Occipital lobe (tissue), 2 donors: ENCODE data around the gene DNM3. TPM values are rescaled to one million over a fixed set of nuclear protein-coding genes. Genes with fewer than 3 reads are reported as not detected.
"Not testable (repeated sequence)": the region's sequence is repeated elsewhere in the genome, so short reads cannot be mapped to it uniquely, and the experiment has no call there.

Experiments used
- DNase-seq: peaks from one replicate; lab custom pipeline; 2025; lab: John Stamatoyannopoulos, UW
- total RNA-seq: library from RNA; depleted of rRNA; stranded (reverse); fragments of >200 nt; gene quantifications from one replicate; pipeline ENCODE4 v1.2.3, GENCODE V29; 2014

The DNM3 gene
- total RNA-seq, 1 donor from 2014 or later = 115 TPM

DNA sequence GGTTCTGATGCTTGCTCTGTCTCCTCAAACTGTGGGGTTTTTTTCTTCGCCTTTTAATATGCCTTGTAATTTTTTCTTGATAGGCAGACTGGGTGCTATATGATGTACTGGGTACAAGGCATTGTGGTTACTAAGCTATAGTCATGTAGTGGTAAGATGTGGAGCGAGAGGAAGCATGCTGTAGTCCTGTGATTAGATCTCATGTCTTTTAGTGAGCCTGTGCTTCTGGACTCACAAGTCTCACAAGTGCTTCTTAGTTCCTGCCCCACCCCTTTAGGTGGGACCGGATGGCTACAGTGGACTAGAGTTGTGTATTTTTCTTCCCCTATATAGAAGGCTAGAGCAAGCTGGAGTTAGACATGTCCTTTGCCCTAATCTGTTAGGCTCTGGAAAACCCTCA is 178.7 kb downstream of the DNM3 start:
- DNase-seq = no peak

DNA sequence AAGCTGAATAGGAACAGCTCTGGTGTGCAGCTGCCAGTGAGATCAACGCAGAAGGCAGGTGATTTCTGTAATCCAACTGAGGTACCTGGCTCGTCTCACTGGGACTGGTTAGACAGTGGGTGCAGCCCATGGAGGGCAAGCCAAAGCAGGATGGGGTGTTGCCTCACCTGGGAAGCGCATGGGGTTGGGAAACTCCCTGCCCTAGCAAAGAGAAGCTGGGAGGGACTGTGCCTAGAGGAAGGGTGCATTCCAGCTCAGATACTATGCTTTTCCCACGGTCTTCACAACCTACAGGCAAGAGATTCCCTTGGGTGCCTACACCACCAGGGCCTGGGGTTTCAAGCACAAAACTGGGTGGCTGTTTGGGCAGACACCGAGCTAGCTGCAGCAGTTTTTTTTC is 183.2 kb downstream of the DNM3 start:
- DNase-seq = no peak

DNA sequence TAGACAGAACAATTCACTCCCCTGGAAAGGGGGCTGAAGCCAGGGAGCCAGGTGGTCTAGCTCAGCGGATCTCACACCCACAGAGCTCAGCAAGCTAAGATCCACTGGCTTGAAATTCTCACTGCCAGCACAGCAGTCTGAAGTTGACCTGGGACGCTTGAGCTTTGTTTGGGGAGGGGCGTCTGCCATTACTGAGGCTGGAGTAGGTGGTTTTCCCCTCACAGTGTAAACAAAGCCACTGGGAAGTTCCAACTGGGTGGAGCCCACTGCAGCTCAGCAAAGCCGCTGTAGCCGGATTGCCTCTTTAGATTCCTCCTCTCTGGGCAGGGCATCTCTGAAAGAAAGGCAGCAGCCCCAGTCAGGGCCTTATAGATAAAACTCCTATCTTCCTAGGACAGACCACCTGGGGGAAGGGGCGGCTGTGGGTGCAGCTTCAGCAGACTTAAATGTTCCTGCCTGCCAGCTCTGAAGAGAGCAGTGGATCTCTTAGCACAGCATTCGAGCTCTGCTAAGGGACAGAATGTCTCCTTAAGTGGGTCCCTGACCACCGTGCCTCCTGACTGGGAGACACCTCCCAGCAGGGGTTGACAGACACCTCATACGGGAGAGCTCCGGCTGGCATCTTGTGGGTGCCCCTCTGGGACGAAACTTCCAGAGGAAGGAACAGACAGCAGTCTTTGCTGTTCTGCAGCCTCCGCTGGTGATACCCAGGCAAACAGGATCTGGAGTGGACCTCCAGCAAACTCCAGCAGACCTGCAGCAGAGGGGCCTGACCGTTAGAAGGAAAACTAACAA is 183.8 kb downstream of the DNM3 start:
- not testable (repeated sequence) for DNase-seq

DNA sequence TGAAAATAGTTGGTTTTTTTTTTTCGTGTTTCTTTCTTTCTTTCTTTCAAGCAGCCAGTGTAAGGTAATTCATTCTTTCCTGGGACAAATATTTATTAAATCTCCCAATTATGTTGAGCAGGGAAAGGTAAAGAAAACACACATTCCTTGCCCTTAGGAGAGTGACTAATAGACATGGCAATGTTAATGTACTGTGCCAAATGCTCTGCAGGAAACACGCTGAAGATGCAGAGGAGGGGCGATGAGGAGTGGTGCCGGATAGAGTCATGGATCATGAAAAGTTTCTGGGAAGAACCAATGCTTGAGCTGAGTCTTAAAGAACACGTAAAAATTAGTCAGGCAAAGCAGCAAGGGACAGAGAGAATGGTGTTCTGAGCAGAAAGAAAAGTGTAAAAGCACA is 199.2 kb downstream of the DNM3 start:
- DNase-seq = no peak

DNA sequence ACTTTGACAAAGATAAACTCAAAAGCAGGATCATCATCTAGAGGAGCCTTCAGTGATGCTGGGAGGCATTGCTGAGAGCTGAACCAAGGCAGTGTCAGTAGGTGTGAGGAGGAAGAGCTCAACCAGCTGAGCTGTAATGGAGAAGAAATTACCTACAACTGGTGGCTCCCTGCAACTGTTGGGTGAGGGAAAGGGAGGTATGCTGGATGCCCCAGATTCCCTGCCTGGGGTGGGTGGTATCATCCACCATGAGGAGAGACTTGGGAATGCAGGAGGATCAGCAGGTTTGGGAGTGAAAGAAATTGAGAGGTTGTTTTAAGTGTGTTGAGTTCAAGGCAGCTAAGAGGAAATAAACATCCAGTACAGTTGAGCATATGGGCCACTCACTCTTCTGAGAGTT is 199.8 kb downstream of the DNM3 start:
- no peak for DNase-seq

DNA sequence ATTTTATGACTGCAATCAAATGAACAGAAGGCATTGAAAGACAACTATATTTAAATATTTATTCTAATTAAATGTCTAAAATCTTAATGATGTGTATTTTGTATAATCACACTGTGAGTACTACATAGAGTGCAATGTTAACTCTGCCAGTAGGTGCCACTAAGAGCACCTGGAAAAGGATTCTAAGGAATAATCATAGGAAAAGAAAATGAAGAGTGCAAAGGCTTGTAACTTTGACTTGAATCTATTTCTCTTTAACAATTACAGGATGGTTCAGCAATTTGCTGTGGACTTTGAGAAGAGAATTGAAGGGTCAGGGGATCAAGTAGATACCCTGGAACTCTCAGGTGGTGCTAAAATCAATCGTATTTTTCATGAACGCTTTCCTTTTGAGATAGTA is 200.4 kb downstream of the DNM3 start:
- no peak for DNase-seq

DNA sequence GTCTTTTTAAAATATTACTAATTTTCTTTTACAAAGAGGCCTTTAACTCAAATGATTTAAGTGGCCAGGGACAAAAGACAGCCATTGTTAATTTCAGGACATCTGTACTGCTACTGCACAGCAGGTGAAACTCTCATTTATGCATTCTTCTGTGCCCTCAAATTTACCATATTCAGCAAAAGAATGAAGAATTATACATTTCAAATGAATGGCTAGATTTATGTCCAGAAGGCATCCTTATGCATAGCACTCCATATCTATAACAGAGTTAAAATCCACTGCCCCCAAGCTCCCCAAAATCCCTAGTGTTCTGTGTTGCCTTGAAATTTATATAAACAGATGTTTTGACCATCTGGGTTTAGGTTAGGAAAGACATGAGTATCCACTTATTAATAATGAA is 202.6 kb downstream of the DNM3 start:
- DNase-seq = no peak

DNA sequence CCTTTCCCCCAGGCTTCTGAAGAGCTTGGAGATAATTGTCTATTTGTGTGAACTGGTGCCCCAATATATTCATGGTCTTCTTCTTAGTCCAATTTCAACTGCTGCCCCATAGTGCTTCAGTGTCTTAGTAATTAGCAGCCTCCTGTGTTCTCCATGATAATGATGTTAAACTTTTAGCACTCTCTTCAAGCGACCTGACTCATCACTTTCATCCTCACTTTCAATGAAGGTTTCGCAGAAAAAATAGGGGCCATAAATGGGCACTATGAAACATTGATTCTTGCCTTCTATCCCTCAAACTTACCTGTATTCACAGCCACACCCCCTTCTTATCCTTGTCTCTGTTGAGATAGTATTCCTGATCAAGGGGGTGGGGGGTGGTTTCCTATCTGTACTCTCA is 210.6 kb downstream of the DNM3 start:
- DNase-seq = no peak

DNA sequence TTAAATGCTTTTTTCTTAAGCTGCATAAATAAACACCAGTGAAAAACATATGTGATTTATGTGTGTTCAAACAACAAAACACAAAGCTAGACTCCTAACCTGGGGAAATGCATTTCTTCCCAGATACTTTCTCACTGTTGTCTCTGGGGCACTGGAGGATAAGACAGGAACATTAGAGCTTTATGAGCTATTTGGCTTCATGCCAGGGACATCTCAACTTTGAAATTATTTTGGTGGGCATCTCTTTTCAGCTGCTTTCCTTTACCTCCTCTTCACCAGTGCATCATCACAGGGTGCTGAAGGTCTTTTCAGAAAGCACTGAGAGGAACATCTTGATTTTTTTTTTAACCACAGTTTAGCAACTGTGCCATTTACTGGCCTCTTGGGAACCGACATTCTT is 212.9 kb downstream of the DNM3 start:
- no peak for DNase-seq

DNA sequence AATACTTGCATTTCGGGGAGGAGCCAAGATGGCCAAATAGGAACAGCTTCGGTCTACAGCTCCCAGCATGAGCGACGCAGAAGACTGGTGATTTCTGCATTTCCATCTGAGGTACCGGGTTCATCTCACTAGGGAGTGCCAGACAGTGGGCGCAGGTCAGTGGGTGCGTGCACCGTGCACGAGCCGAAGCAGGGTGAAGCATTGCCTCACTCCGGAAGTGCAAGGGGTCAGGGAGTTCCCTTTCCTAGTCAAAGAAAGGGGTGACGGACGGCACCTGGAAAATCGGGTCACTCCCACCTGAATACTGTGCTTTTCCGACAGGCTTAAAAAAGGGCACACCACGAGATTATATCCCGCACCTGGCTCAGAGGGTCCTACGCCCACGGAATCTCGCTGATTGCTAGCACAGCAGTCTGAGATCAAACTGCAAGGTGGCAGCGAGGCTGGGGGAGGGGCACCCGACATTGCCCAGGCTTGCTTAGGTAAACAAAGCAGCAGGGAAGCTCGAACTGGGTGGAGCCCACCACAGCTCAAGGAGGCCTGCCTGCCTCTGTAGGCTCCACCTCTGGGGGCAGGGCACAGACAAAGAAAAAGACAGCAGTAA is 214.6 kb downstream of the DNM3 start:
- not testable (repeated sequence) for DNase-seq

DNA sequence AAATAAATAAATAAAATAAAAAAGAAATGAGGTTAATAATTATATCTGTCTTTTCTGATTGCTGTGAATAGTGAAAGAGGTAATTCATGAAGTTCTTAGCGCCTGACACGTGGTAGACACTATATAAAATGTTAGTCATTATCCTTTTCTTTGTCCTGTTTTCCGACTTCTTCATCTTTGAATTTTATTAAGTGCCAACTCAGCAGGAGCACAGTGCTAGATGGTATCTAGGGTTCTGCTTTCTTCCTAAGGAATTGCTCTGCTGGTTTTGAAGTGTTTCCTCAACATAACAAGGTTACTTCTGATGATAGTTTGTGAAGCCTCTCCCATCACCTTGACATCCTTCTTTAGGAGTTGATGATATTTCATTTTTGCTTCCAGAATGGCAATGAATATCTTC is 227.0 kb downstream of the DNM3 start:
- DNase-seq = no peak

DNA sequence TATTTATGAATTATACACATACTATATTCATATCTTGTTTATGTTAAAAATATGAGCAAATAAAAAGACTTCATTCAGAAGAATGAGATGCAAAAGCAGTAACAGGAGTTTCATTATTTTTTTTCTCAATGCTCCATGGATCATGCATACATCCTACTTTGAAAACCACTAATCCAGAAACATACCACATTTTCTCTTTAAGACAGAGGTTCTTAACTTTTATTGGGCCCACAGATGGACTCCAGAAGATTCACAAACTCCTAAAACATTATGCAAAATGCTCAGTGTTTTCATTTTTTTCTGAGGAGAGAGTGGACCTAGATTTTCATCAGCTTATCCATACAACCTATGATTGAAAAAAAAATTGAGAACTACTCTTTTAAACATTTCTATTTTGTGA is 227.8 kb downstream of the DNM3 start:
- no peak for DNase-seq

DNA sequence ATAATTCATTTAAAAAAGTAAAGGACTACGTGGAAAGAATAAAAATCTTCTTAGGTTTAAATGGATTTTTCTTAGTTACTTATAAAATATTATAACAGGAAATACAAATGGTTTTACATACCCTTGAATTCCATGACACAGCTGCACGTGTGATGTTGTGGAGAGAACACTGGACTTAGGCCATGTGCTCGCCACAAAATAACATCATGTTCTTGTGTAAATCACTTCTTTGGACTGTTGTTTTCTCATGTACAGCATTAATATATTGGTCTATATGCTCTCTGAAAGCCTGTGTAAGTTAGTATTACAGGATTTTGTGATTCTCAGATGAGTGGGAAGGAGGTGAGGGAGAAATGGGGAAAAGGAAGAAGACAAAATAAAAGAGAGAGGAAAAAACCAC is 228.2 kb downstream of the DNM3 start:
- no peak for DNase-seq

DNA sequence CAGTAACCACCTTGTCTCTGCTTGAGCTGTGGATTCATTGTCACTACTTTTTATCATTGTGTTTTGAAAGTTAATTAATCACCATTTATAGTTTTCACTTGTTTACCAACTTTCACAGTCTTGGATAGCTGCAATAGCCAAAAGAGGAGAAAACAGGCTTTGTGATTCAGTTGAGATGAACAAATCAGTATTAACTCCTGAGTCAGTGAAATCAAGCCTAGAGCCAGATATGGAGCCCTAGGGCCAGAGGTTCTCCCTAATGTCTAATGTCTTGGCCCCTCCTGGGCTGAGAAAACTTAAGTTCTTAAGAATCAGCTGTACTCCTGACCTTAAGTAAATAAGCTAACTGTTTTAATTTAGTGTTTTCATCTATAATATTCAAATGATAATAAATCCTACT is 228.8 kb downstream of the DNM3 start:
- no peak for DNase-seq

DNA sequence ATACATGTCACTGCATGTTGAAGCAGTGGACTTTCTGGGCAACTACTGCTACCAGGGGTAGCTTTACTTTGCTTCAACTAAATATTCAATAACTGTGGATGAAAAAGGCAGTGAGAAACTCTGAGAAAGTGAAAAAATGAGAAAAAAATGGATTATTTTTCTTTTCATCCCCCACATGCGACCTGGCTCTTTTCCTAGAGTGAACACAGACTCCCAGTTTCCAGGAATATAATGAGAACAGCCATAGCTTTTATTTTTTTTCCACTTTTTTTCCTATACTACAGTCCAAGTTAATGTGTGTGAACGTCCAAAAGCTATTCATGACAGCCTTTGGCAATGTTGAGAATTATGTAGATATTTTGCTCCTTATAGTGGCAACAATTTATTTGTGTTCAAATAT is 230.4 kb downstream of the DNM3 start:
- DNase-seq = no peak

DNA sequence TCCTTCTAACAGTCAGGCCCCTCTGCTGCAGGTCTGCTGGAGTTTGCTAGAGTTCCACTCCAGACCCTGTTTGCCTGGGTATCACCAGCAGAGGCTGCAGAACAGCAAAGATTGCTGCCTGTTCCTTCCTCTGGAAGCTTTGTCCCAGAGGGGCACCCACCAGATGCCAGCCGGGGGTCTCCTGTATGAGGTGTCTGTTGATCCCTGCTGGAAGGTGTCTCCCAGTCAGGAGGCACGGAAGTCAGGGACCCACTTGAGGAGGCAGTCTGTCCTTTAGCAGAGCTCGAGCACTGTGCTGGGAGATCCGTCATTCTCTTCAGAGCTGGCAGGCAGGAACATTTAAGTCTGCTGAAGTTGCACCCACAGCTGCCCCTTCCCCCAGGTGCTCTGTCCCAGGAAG is 238.6 kb downstream of the DNM3 start:
- not testable (repeated sequence) for DNase-seq

DNA sequence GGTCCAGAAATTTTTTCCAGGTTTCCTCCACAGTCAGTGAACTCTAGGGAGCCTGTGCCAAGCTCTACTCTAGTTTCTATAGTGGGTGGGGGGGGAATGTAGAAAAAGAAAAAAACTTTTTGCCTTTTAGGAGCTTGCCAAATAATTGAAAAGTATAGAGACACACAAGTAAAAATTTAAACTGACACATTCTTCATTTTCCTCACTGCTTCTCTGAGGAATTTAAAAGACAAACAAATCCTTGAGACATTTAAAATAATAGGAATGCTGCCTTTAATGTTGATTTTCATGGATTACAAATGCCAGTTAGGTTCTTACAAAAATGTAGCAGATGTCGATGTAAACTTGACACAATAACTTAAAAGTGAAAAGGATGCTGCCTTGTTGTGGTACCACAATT is 241.9 kb downstream of the DNM3 start:
- DNase-seq = no peak

DNA sequence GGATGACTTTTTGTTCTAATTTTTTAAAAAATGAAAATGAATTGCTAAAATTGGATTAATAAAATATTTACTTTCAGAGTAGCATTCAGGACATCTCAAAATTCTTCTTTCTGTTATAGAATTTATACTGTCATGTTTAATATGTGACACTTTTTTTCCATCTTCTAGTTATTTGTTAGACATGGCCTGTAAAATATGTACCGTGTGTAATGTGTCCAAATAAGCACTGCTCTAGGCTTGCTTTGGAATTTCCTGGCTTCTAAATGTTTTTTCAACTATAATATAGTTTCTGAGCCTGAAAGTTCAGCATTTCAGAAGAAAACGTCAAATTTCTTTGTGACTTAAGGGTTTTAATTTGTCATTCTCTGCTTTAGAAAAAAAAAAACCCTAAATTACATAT is 243.6 kb downstream of the DNM3 start:
- no peak for DNase-seq

DNA sequence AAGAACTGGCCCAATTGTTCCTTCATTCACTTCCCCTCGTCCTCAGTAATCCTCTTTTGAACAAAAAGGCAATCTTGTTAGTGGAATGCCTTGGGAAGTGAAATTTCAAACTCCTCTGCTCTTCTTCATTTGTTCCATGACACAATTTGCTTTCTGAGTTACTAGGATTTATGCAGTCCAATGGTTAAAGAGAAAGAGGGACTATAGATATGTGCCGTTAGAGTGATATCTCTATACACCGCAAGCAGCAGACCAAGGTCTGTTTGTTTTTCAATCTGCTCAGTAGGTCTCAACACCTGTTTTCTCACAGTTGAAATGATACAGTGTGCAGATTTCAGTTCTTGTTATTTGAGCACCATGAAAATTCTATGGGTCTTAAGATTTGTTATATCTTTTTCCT is 244.0 kb downstream of the DNM3 start:
- DNase-seq = no peak

DNA sequence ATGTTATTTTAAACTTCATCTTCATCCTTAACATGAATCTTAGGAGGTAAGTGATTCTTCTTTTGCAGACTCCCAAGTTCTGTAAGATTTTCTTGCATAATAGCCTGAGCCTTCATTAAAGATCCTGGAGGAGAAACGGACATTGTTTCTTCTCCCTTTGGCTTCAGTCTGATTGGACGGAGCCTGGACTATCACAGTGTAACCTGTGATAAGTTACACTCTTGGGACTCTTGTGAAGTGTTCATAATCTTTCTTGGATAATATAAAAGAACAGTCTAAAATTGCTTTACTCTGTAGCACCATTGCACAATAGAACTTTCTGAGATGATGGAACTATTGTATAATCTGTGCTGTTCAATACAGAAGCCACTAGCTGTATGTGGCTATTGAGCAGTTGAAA is 244.8 kb downstream of the DNM3 start:
- DNase-seq = no peak

DNA sequence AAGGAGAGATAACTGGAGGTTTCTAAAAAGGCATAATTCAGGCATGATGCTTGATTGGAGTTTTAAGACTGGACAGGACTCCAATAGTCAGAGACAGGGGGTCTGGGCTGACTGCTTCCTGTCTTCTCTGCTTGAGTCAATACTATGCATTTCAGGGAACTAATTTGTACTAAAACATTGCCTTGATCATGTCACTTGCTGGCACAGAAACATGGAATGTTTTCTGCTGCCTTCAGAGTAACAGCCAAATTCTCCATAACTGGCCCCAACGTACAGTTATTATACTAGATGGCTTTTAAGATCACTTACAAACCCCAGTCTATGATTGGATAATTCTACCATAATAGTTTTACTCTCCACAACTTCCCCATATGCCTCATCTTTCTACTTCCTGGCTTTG is 247.0 kb downstream of the DNM3 start:
- no peak for DNase-seq

DNA sequence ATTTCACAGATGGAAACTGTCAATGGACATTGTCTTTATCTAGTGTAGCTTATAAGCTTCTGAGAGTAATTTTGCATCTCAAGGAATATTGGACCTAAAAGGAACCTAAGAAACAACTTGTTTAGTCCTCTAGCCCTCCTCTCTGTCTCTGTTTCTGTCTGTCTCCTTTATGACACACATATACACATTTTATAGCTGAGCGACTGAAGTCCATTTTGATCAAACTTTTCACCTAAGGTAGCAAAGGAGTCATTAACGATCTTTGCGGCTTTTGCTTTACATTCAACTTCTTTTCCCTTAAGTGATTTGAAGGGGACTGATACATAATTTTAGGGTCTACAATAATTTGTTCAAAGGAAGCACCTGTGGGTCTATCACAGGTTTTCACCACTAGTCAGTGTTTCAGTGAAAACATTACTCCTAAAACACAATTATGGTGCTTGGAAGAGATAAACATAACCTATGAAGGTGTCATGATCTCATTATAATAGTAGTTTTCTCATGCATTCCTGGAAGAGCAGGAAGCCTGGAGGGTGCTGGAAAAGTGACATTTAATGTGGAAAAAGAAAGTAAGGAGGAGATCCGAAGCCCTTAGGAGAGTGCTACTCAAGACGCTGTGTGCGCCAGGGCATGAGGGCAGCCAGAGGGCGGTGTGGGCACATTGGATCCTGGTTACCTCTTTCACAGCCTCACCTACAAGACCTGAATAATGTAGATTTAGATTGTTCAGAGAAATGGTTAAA is 248.6 kb downstream of the DNM3 start:
- no peak for DNase-seq

DNA sequence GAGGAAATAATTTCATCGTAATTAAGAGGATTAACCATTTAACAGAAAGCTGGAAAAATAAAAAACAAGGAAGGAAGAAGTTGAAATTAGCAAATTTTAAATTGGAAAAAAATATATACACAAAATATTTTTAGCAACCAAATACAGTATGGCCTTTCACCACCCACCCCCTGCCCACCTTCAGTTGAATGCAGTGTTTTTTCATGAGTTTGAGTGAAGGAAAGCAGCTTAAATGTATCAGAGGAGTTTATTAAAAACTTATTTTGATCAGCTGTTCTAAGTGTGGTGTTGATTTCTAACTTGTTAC is 249.2 kb downstream of the DNM3 start:
- no peak for DNase-seq
